Uterus (tissue), 4 donors: ENCODE measurements around the gene RAD51B. TPM values are rescaled to one million over a fixed set of nuclear protein-coding genes. Genes with fewer than 3 reads are reported as not detected.

Experiments
- DNase-seq, 2 donors: peaks; one replicate each; pipeline ENCODE4 v3.0.0-alpha.2; 2019 to 2020
- H3K27ac ChIP-seq, 2 donors: fragments of 200-600 bp; sonication (generic); 1 replicate in 1 of 2; 2 replicates in 1 of 2; pipeline ENCODE4 v1.5.1; 2016 to 2018
- H3K27me3 ChIP-seq, 2 donors: fragments of 200-600 bp; sonication (generic); one replicate each; pipeline ENCODE4 v1.5.1; 2018 to 2019; ENCODE audit warnings: control low read depth in 1 of 2
- H3K36me3 ChIP-seq, 2 donors: fragments of 200-600 bp; sonication (generic); one replicate each; pipeline ENCODE4 v1.5.1; 2019; ENCODE audit warnings: control low read depth in 1 of 2
- H3K4me1 ChIP-seq, 2 donors: fragments of 200-600 bp; sonication (generic); one replicate each; pipeline ENCODE4 v1.5.1; 2018 to 2019; ENCODE audit warnings: control low read depth in 1 of 2
- H3K4me3 ChIP-seq, 2 donors: fragments of 200-600 bp; sonication (generic); 1 replicate in 1 of 2; 2 replicates in 1 of 2; pipeline ENCODE4 v1.5.1; 2018 to 2019; ENCODE audit warnings: mild to moderate bottlenecking in 1 of 2
- H3K9me3 ChIP-seq, 2 donors: fragments of 200-600 bp; sonication (generic); one replicate each; pipeline ENCODE4 v1.5.1; 2019; ENCODE audit warnings: control low read depth in 1 of 2
- CTCF ChIP-seq, 4 experiments: fragments of 200-600 bp in 2 of 4; fragments of 450-650 bp in 2 of 4; sonication (generic) in 2 of 4; IDR thresholded peaks; one replicate each; pipeline ENCODE4 v1.5.1; 2016 to 2019; ENCODE audit warnings: antibody characterized with exemption in 4 of 4, mild to moderate bottlenecking in 2 of 4, moderate library complexity in 1 of 4
- POLR2A ChIP-seq, 2 donors: fragments of 450-650 bp; IDR thresholded peaks; one replicate each; pipeline ENCODE4 v1.6.1; 2016; ENCODE audit warnings: antibody characterized with exemption in 2 of 2, mild to moderate bottlenecking in 1 of 2, moderate library complexity in 1 of 2
- intact Hi-C: fragments of 100-400 bp; cut with DNase I; formaldehyde crosslinking; loops from one replicate; pipeline ENCODE4 v1.15.1; 2023; ENCODE audit warnings: low total_unique reads
- total RNA-seq, 4 donors: library from RNA; depleted of rRNA in 3 of 4; stranded (reverse); fragments of >200 nt in 3 of 4; gene quantifications; one replicate each; pipeline versions ENCODE4 v1.1.0 to v1.2.4, GENCODE V29; 2014 to 2023
- donor health status: DM: yes; HTN: yes; CAD: no.

Gene RAD51B
- total RNA-seq, 4 donors from 2014 or later, result 29.5 to 100.0 (median 70.3) TPM

- H3K27me3 ChIP-seq, result no peaks in the 10 kb centered on the region
- H3K4me1 ChIP-seq, result peaks cover 0 to 7% of the 10 kb centered on the region in 2 donors
- H3K36me3 ChIP-seq, result no peaks in the 10 kb centered on the region
- TF ChIP-seq POLR2A (IDR thresholded peaks at IDR 0.05), result no peak
- TF ChIP-seq CTCF (IDR thresholded peaks at IDR 0.05), result no peak
- H3K4me3 ChIP-seq, result no peak overlapping the region
- H3K9me3 ChIP-seq, result no peaks in the 10 kb centered on the region
- no peak for DNase-seq
- intact Hi-C loops, result no loop called here
- peak overlapping the region; percentile 69 to 72 for H3K27ac ChIP-seq
These were observed 538.9 kb downstream of the RAD51B start for GRCh38 chr14:68358500-68358899.

GRCh38 chr14:68359022-68359836, 539.6 kb downstream of the RAD51B start:
- no peak for TF ChIP-seq CTCF (IDR thresholded peaks at IDR 0.05)
- TF ChIP-seq POLR2A (IDR thresholded peaks at IDR 0.05), result no peak

GRCh38 chr14:68359837-68360552, 540.4 kb downstream of the RAD51B start:
- no peak overlapping the region for H3K4me3 ChIP-seq
- H3K27ac ChIP-seq, result peak overlapping the region; percentile 69 to 72
- H3K4me1 ChIP-seq, result peaks cover 5 to 7% of the 10 kb centered on the region in 2 donors
- peak; percentile 51 to 59 for DNase-seq
- H3K36me3 ChIP-seq, result no peaks in the 10 kb centered on the region
- TF ChIP-seq CTCF (IDR thresholded peaks at IDR 0.05) (no peak), POLR2A (IDR thresholded peaks at IDR 0.05) (no peak)
- H3K27me3 ChIP-seq, result no peaks in the 10 kb centered on the region
- intact Hi-C loops, result no loop called here
- no peaks in the 10 kb centered on the region for H3K9me3 ChIP-seq

More at GRCh38 chr14:68359022-68359836, 539.6 kb downstream of the RAD51B start:
- no peak overlapping the region for H3K4me3 ChIP-seq
- no peaks in the 10 kb centered on the region for H3K9me3 ChIP-seq
- DNase-seq, result no peak
- no peaks in the 10 kb centered on the region for H3K27me3 ChIP-seq
- peak overlapping the region; percentile 69 to 72 for H3K27ac ChIP-seq
- intact Hi-C loops, result no loop called here
- no peaks in the 10 kb centered on the region for H3K36me3 ChIP-seq
- peaks cover 3 to 7% of the 10 kb centered on the region in 2 donors for H3K4me1 ChIP-seq

- peak overlapping the region; percentile 69 to 72 for H3K27ac ChIP-seq
- intact Hi-C loops, result no loop called here
- TF ChIP-seq CTCF (IDR thresholded peaks at IDR 0.05), result no peak
- TF ChIP-seq POLR2A (IDR thresholded peaks at IDR 0.05), result no peak
- peaks cover 5 to 7% of the 10 kb centered on the region in 2 donors for H3K4me1 ChIP-seq
- H3K36me3 ChIP-seq, result no peaks in the 10 kb centered on the region
- DNase-seq, result no peak
- no peaks in the 10 kb centered on the region for H3K9me3 ChIP-seq
- no peak overlapping the region for H3K4me3 ChIP-seq
- no peaks in the 10 kb centered on the region for H3K27me3 ChIP-seq
These were observed 541.7 kb downstream of the RAD51B start for GRCh38 chr14:68361231-68361630.

- TF ChIP-seq POLR2A (IDR thresholded peaks at IDR 0.05), result no peak
- no peak for TF ChIP-seq CTCF (IDR thresholded peaks at IDR 0.05)
- Histone ChIP-seq H3K36me3 (no peaks in the 10 kb centered on the region), H3K27ac (peak overlapping the region in 1 of 2 donors; percentile 72), H3K4me3 (no peak overlapping the region), H3K9me3 (no peaks in the 10 kb centered on the region), H3K27me3 (no peaks in the 10 kb centered on the region), H3K4me1 (peaks cover 7 to 9% of the 10 kb centered on the region in 2 donors)
- DNase-seq, result no peak
- intact Hi-C loops, result no loop called here
These were observed 543.3 kb downstream of the RAD51B start for GRCh38 chr14:68362846-68363245.
